B cell (primary cell): Measurements from ENCODE around the gene GADD45G. TPM values are rescaled to one million over a fixed set of nuclear protein-coding genes. Genes with fewer than 3 reads are reported as not detected.

Experiments
- ATAC-seq: fragments of 200-7000 bp; cut with Tn5 transposase; one replicate; pipeline ENCODE4 v1.10.0; 2021; ENCODE audit warnings: low read depth, mild to moderate bottlenecking, moderate number of reproducible peaks, moderate library complexity
- CTCF ChIA-PET: fragments of 350-600 bp; sonication (Branson Sonifier 250); formaldehyde crosslinking; loops from one replicate; lab custom pipeline; 2021; ENCODE audit warnings: antibody characterized with exemption, inconsistent platforms; lab: Charles Lee
- POLR2A ChIA-PET: fragments of 350-600 bp; sonication (Branson Sonifier 250); formaldehyde crosslinking; loops from one replicate; lab custom pipeline; 2021; ENCODE audit warnings: antibody characterized with exemption; lab: Charles Lee
- DNase-seq: peaks from one replicate; pipeline ENCODE4 v3.0.0; 2013
- H2AFZ ChIP-seq: 2 replicates; pipeline ENCODE4 v1.6.1; 2012; ENCODE audit warnings: mild to moderate bottlenecking, low read depth, low read length; ENCODE audit not compliant: insufficient read depth, poor library complexity, severe bottlenecking
- H3K27ac ChIP-seq, 2 donors: 1 replicate in 1 of 2; 2 replicates in 1 of 2; pipeline ENCODE4 v1.5.1; 2012 to 2013; ENCODE audit warnings: low read length in 2 of 2, mild to moderate bottlenecking in 2 of 2, moderate library complexity in 1 of 2
- H3K27me3 ChIP-seq, 4 experiments: fragments of 200-600 bp in 1 of 4; sonication (generic) in 1 of 4; replicated peaks in 1 of 4; 1 replicate in 2 of 4; 2 replicates in 2 of 4; pipeline versions ENCODE4 v1.6.1 to v1.7.0; 2013 to 2016; ENCODE audit warnings: low read length in 3 of 4, mild to moderate bottlenecking in 2 of 4, mixed read lengths in 1 of 4, moderate library complexity in 1 of 4; ENCODE audit not compliant: insufficient read depth in 4 of 4, control insufficient read depth in 3 of 4; ENCODE audit errors: control extremely low read depth in 1 of 4
- H3K36me3 ChIP-seq, 2 experiments: replicated peaks in 1 of 2; 1 replicate in 1 of 2; 2 replicates in 1 of 2; pipeline versions ENCODE4 v1.6.1 to v1.7.1; 2013; ENCODE audit warnings: low read length in 1 of 2; ENCODE audit not compliant: insufficient read depth in 2 of 2, control insufficient read depth in 1 of 2; ENCODE audit errors: control extremely low read depth in 1 of 2, extremely low read depth in 1 of 2
- H3K4me1 ChIP-seq, 2 donors: fragments of 200-600 bp in 1 of 2; sonication (generic) in 1 of 2; 1 replicate in 1 of 2; 2 replicates in 1 of 2; pipeline versions ENCODE4 v1.5.1 to v1.6.1; 2013 to 2017; ENCODE audit warnings: low read length in 2 of 2; ENCODE audit not compliant: control insufficient read depth in 2 of 2, insufficient read depth in 2 of 2
- H3K4me2 ChIP-seq: replicated peaks from 2 replicates; pipeline ENCODE3; 2012; ENCODE audit warnings: mild to moderate bottlenecking, low read depth, low read length; ENCODE audit not compliant: poor library complexity, severe bottlenecking
- H3K4me3 ChIP-seq, 5 experiments: fragments of 200-600 bp in 1 of 5; sonication (generic) in 1 of 5; 1 replicate in 3 of 5; 2 replicates in 2 of 5; pipeline versions ENCODE4 v1.5.1 to v1.7.0; 2011 to 2016; ENCODE audit warnings: low read length in 4 of 5, mild to moderate bottlenecking in 4 of 5, low read depth in 2 of 5, control low read depth in 1 of 5, moderate library complexity in 1 of 5; ENCODE audit not compliant: insufficient read depth in 1 of 5; ENCODE audit errors: control extremely low read depth in 1 of 5, extremely low read depth in 1 of 5
- H3K79me2 ChIP-seq: fragments of 200-600 bp; sonication (generic); one replicate; pipeline ENCODE4 v1.6.0; 2016; ENCODE audit warnings: low read length; ENCODE audit not compliant: control insufficient read depth, insufficient read depth
- H3K9ac ChIP-seq: fragments of 200-600 bp; sonication (generic); 2 replicates; pipeline ENCODE4 v1.6.1; 2017; ENCODE audit warnings: mild to moderate bottlenecking, low read length, moderate library complexity
- H3K9me3 ChIP-seq, 3 donors: one replicate each; pipeline versions ENCODE4 v1.6.1 to v1.7.1; 2013; ENCODE audit warnings: low read length in 2 of 3; ENCODE audit not compliant: control insufficient read depth in 2 of 3, insufficient read depth in 1 of 3; ENCODE audit errors: control extremely low read depth in 1 of 3
- H4K20me1 ChIP-seq: 2 replicates; pipeline ENCODE4 v1.6.0; 2012; ENCODE audit warnings: mild to moderate bottlenecking, low read length; ENCODE audit not compliant: insufficient read depth, control insufficient read depth, poor library complexity, severe bottlenecking
- H3K27ac Mint-ChIP-seq: one replicate; pipeline ENCODE4 v1.8.0; 2021; ENCODE audit warnings: mixed read lengths
- H3K27me3 Mint-ChIP-seq: one replicate; pipeline ENCODE4 v1.8.0; 2021; ENCODE audit warnings: mixed read lengths
- H3K4me1 Mint-ChIP-seq: one replicate; pipeline ENCODE4 v1.8.0; 2021; ENCODE audit warnings: mixed read lengths
- H3K4me3 Mint-ChIP-seq: one replicate; pipeline ENCODE4 v1.8.0; 2021; ENCODE audit warnings: mixed read lengths
- H3K9me3 Mint-ChIP-seq: one replicate; pipeline ENCODE4 v1.8.0; 2022; ENCODE audit warnings: mixed read lengths; ENCODE audit not compliant: insufficient read depth
- EZH2 ChIP-seq: IDR thresholded peaks from 2 replicates; pipeline ENCODE4 v1.6.1; 2012; ENCODE audit warnings: borderline replicate concordance, low read depth, mild to moderate bottlenecking, moderate library complexity, low read length; ENCODE audit not compliant: insufficient read depth, poor library complexity, severe bottlenecking
- WGBS: methylation state at CpG from one replicate; pipeline ENCODE4 v1.1.5; 2013; ENCODE audit warnings: missing lambda C conversion rate; ENCODE audit not compliant: insufficient coverage; 5-methylcytosine and 5-hydroxymethylcytosine counted together
- intact Hi-C: fragments of 100-400 bp; cut with micrococcal nuclease; formaldehyde crosslinking; loops from one replicate; pipeline ENCODE4 v1.10.0; 2022
- polyA minus RNA-seq: library from RNA; depleted of rRNA, polyadenylated mRNA; stranded (reverse); fragments of >200 nt; gene quantifications from 2 replicates; pipeline ENCODE4 v1.2.3, GENCODE V29; 2012
- polyA plus RNA-seq: library from polyadenylated mRNA; depleted of rRNA; stranded (reverse); fragments of >200 nt; gene quantifications from 2 replicates; pipeline ENCODE4 v1.2.3, GENCODE V29; 2012
- total RNA-seq, 2 donors: library from RNA; stranded (reverse); fragments of 120-200 nt in 1 of 2; gene quantifications; 1 replicate in 1 of 2; 2 replicates in 1 of 2; pipeline versions ENCODE4 v1.2.3 to v1.2.4, GENCODE V29; 2013 to 2022
- TF ChIP-seq, protein P1 (sequence below): fragments of 200-600 bp; IDR thresholded peaks from one replicate; pipeline ENCODE4 v1.8.0; 2022; ENCODE audit warnings: antibody characterized with exemption, mild to moderate bottlenecking

GADD45G gene, protein sequence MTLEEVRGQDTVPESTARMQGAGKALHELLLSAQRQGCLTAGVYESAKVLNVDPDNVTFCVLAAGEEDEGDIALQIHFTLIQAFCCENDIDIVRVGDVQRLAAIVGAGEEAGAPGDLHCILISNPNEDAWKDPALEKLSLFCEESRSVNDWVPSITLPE
- total RNA-seq = 5.9 and 6.1 TPM in 2 replicates
- total RNA-seq (2013) = 0.47 TPM
- polyA plus RNA-seq = 4.3 and 6.1 TPM in 2 replicates
- polyA minus RNA-seq = 6.0 TPM in 1 of 2 replicates, not detected in the other

DNA sequence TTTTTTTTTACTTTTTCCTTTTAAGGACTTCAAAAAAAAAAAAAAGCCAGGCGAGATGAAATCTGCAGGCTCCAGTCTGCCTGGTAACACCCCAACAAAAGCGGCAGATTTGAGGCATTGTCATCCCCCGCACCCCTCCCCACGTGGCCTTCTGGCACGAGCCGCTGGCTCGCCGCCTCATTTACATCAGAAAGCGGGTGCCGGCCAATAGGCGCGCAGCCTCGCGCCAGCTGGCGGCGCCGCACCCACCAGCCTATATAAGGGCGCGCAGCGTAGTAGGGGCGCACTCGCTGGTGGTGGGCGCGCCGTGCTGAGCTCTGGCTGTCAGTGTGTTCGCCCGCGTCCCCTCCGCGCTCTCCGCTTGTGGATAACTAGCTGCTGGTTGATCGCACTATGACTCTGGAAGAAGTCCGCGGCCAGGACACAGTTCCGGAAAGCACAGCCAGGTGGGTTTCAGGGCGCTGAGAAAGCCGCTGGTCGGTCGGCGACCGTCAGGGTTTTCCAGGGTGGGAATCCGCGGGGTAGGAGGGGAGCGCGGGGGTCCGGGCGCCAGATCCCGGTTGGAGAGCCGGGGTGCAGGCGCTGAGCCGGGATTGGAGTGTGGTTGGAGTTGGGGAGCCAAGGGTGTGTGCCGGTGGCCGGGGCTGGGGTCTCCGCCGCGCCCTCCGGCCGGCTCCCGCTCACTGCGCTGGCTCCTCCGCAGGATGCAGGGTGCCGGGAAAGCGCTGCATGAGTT lies at the start of gene GADD45G:
Gene GADD45G, plus strand, starts transcription at position 284 of the 736 bp plus-strand sequence. Its CDS starts 110 bp downstream, at position 394.
- ATAC-seq = peak; percentile 70
- CTCF ChIA-PET = interaction anchor here (0.9 to 14.3 kb wide), 6 partner anchors 11 to 497 kb away, joined by 3 to 406 read pairs (median 5); no protein-coding TSS in a partner anchor
- Mint-ChIP-seq H3K4me3 (peak within 1 kb of the TSS; percentile 83), H3K9me3 (no peaks in the 10 kb centered on the region), H3K27ac (peak within 1 kb of the TSS; percentile 65), H3K27me3 (peaks cover 20% of the 10 kb centered on the region), H3K4me1 (peaks cover 32% of the 10 kb centered on the region)
- TF ChIP-seq, protein P1, sequence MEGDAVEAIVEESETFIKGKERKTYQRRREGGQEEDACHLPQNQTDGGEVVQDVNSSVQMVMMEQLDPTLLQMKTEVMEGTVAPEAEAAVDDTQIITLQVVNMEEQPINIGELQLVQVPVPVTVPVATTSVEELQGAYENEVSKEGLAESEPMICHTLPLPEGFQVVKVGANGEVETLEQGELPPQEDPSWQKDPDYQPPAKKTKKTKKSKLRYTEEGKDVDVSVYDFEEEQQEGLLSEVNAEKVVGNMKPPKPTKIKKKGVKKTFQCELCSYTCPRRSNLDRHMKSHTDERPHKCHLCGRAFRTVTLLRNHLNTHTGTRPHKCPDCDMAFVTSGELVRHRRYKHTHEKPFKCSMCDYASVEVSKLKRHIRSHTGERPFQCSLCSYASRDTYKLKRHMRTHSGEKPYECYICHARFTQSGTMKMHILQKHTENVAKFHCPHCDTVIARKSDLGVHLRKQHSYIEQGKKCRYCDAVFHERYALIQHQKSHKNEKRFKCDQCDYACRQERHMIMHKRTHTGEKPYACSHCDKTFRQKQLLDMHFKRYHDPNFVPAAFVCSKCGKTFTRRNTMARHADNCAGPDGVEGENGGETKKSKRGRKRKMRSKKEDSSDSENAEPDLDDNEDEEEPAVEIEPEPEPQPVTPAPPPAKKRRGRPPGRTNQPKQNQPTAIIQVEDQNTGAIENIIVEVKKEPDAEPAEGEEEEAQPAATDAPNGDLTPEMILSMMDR = no peak
- no peak for TF ChIP-seq EZH2
- Histone ChIP-seq H4K20me1 (no peaks in the 10 kb centered on the region), H2AFZ (peak within 1 kb of the TSS; percentile 76), H3K4me3 (peak within 1 kb of the TSS; percentile 50 to 72 (median 58)), H3K79me2 (no peaks in the 10 kb centered on the region), H3K9me3 (no peaks in the 10 kb centered on the region), H3K27me3 (peaks cover 0 to 39% (median 14%) of the 10 kb centered on the region in 4 experiments), H3K36me3 (no peaks in the 10 kb centered on the region), H3K4me2 (peak within 1 kb of the TSS; percentile 100), H3K9ac (peak within 1 kb of the TSS; percentile 67), H3K4me1 (peaks cover 21 to 39% of the 10 kb centered on the region in 2 donors), H3K27ac (no peak within 1 kb of the TSS)
- DNase-seq = peak; percentile 87
- intact Hi-C loops = loop anchor here (2.0 to 10.0 kb wide), 4 partner anchors 210 to 1267 kb away; partner anchors contain the start of gene SECISBP2
- POLR2A ChIA-PET = no interaction called here
- WGBS = under 1% methylated on average over 63 of the region's 63 CpGs
